HepG2 (cell line): ENCODE results near the gene SUOX. TPM values are rescaled to one million over a fixed set of nuclear protein-coding genes. Genes with fewer than 3 reads are reported as not detected.

Experiments
- ARNTL ChIP-seq: sonication (generic); formaldehyde crosslinking; IDR thresholded peaks from 2 replicates; pipeline ENCODE4 v1.4.0; 2020; ENCODE audit warnings: mild to moderate bottlenecking, missing genetic modification reagents
- DMAP1 ChIP-seq: IDR thresholded peaks from 2 replicates; pipeline ENCODE4 v1.6.1; 2016
- GTF2F1 ChIP-seq: fragments of 150-350 bp; IDR thresholded peaks from 2 replicates; pipeline ENCODE4 v1.6.1; 2014; ENCODE audit warnings: low read length
- HES4 ChIP-seq: sonication (generic); formaldehyde crosslinking; IDR thresholded peaks from 2 replicates; pipeline ENCODE4 v1.9.0; 2021; ENCODE audit warnings: mild to moderate bottlenecking, missing genetic modification reagents, borderline replicate concordance
- MLLT10 ChIP-seq: sonication (generic); formaldehyde crosslinking; IDR thresholded peaks from 2 replicates; pipeline ENCODE4 v1.4.0; 2020; ENCODE audit warnings: missing genetic modification reagents
- NR2F1 ChIP-seq, 2 experiments: fragments of 450-650 bp in 1 of 2; formaldehyde crosslinking in 1 of 2; IDR thresholded peaks; 2 replicates each; pipeline versions ENCODE4 v1.5.0 to v1.6.1; 2016 to 2020; ENCODE audit warnings: mild to moderate bottlenecking in 1 of 2, missing compliant biosample characterization in 1 of 2, missing genetic modification reagents in 1 of 2, moderate library complexity in 1 of 2
- SMAD1 ChIP-seq: sonication (generic); formaldehyde crosslinking; IDR thresholded peaks from 2 replicates; pipeline ENCODE4 v1.4.0; 2020; ENCODE audit warnings: missing genetic modification reagents, low read depth, mild to moderate bottlenecking, borderline replicate concordance
- YY1 ChIP-seq: IDR thresholded peaks from 2 replicates; pipeline ENCODE4 v1.6.1; 2011; ENCODE audit warnings: low read length, low read depth, moderate library complexity, mild to moderate bottlenecking; ENCODE audit not compliant: insufficient read depth, insufficient replicate concordance
- ZKSCAN5 ChIP-seq: sonication (generic); formaldehyde crosslinking; IDR thresholded peaks from 2 replicates; pipeline ENCODE4 v1.5.1; 2020; ENCODE audit warnings: mild to moderate bottlenecking, missing genetic modification reagents
- ZNF207 ChIP-seq: fragments of 450-650 bp; IDR thresholded peaks from 2 replicates; pipeline ENCODE4 v1.6.1; 2016; ENCODE audit warnings: antibody characterized with exemption, borderline replicate concordance
- ZNF468 ChIP-seq: sonication (generic); formaldehyde crosslinking; IDR thresholded peaks from 2 replicates; pipeline ENCODE4 v1.8.0; 2022; ENCODE audit warnings: mild to moderate bottlenecking, moderate library complexity, missing genetic modification reagents
- ZNF496 ChIP-seq: sonication (generic); formaldehyde crosslinking; IDR thresholded peaks from 2 replicates; pipeline ENCODE4 v1.8.1; 2023; ENCODE audit warnings: mild to moderate bottlenecking, moderate library complexity, missing genetic modification reagents; ENCODE audit not compliant: insufficient replicate concordance
- ZNF543 ChIP-seq: sonication (generic); formaldehyde crosslinking; IDR thresholded peaks from 2 replicates; pipeline ENCODE4 v1.4.0; 2020; ENCODE audit warnings: mild to moderate bottlenecking, missing genetic modification reagents
- ZNF546 ChIP-seq: sonication (generic); formaldehyde crosslinking; conservative IDR thresholded peaks from 2 replicates; pipeline ENCODE4 v1.8.1; 2023; ENCODE audit warnings: mild to moderate bottlenecking, missing genetic modification reagents
- ZNF83 ChIP-seq: sonication (generic); formaldehyde crosslinking; IDR thresholded peaks from 2 replicates; pipeline ENCODE4 v1.4.0; 2020; ENCODE audit warnings: missing genetic modification reagents, mild to moderate bottlenecking, borderline replicate concordance
- ZNF841 ChIP-seq: sonication (generic); formaldehyde crosslinking; IDR thresholded peaks from 2 replicates; pipeline ENCODE4 v1.8.1; 2023; ENCODE audit warnings: missing genetic modification reagents, borderline replicate concordance
- ZNF850 ChIP-seq: sonication (generic); formaldehyde crosslinking; conservative IDR thresholded peaks from 2 replicates; pipeline ENCODE4 v1.9.0; 2021; ENCODE audit warnings: mild to moderate bottlenecking, missing genetic modification reagents
- ZSCAN30 ChIP-seq: sonication (generic); formaldehyde crosslinking; IDR thresholded peaks from 2 replicates; pipeline ENCODE4 v1.5.0; 2020; ENCODE audit warnings: mild to moderate bottlenecking, missing genetic modification reagents
- polyA plus RNA-seq, 8 experiments: library from polyadenylated mRNA; depleted of rRNA in 3 of 8; stranded (reverse) in 7 of 8; unstranded in 1 of 8; fragments of >200 nt; fragmentation: Illumina TruSeq in 4 of 8; extraction: Trizol in 4 of 8; gene quantifications; 2 replicates each; pipeline versions ENCODE4 v1.2.1 to v1.2.3, GENCODE V29; 2011 to 2016; ENCODE audit warnings: low read depth in 4 of 8, missing spikeins in 1 of 8, mixed read lengths in 1 of 8; ENCODE audit not compliant: insufficient read depth in 1 of 8
- total RNA-seq, 5 experiments: library from RNA; depleted of rRNA; stranded (reverse); fragments of >200 nt; fragmentation: Illumina TruSeq; extraction: Trizol; gene quantifications; 2 replicates each; pipeline ENCODE4 v1.2.3, GENCODE V29; 2016; ENCODE audit warnings: low read depth in 1 of 5
- TF ChIP-seq, protein P1 (sequence below): sonication (generic); formaldehyde crosslinking; IDR thresholded peaks from 2 replicates; pipeline ENCODE4 v1.9.0; 2021; ENCODE audit warnings: missing genetic modification reagents, borderline replicate concordance
- TF ChIP-seq, protein P2 (sequence below): sonication (generic); formaldehyde crosslinking; IDR thresholded peaks from 2 replicates; pipeline ENCODE4 v1.8.0; 2022; ENCODE audit warnings: missing genetic modification reagents, mild to moderate bottlenecking, borderline replicate concordance
- TF ChIP-seq, protein P3 (sequence below): sonication (generic); formaldehyde crosslinking; IDR thresholded peaks from 2 replicates; pipeline ENCODE4 v1.8.0; 2023; ENCODE audit warnings: mild to moderate bottlenecking, missing genetic modification reagents
- TF ChIP-seq, protein P4 (sequence below): sonication (generic); formaldehyde crosslinking; IDR thresholded peaks from 2 replicates; pipeline ENCODE4 v1.9.0; 2022; ENCODE audit warnings: low read depth, missing genetic modification reagents
- TF ChIP-seq, protein P5 (sequence below): sonication (generic); formaldehyde crosslinking; IDR thresholded peaks from 2 replicates; pipeline ENCODE4 v1.8.1; 2023; ENCODE audit warnings: mild to moderate bottlenecking, inconsistent platforms, moderate library complexity, missing genetic modification reagents, borderline replicate concordance

Gene SUOX
- total and polyA plus RNA-seq, 2 of the 13 experiments (the other 11 are each of a cell fraction or from before 2014, with no cell fraction given), result 23.9 to 25.9 TPM

DNA sequence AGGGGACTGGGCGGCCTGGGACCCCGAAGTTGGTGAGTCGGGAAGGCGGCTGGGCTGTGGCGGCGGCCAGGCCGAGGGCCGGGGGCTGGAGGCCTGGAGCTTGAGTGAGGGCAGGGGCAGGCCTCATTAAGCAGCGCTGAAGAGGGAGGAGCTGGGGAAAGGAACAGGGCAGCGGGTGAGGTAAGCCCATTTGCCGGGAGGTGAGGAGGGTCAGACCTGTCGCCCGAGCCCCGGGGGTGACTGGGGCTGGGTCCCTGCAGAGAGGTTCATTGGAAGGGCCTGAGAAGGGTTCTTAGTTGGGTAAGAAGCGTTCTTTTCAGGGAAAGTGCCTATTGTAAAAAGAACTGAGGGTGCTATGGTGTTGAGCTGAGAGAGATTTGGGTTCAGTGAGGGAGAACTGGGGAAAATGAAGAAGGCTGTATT, 22.8 kb upstream of the SUOX start (continued):
- no peak for TF ChIP-seq ZNF207
- TF ChIP-seq MLLT10 (CRISPR knock-in tag), result no peak
- 0 out of 2 replicates have a peak, but pooled peaks have one; percentile 64 for TF ChIP-seq ZNF468 (CRISPR knock-in tag)
- TF ChIP-seq, protein P1, sequence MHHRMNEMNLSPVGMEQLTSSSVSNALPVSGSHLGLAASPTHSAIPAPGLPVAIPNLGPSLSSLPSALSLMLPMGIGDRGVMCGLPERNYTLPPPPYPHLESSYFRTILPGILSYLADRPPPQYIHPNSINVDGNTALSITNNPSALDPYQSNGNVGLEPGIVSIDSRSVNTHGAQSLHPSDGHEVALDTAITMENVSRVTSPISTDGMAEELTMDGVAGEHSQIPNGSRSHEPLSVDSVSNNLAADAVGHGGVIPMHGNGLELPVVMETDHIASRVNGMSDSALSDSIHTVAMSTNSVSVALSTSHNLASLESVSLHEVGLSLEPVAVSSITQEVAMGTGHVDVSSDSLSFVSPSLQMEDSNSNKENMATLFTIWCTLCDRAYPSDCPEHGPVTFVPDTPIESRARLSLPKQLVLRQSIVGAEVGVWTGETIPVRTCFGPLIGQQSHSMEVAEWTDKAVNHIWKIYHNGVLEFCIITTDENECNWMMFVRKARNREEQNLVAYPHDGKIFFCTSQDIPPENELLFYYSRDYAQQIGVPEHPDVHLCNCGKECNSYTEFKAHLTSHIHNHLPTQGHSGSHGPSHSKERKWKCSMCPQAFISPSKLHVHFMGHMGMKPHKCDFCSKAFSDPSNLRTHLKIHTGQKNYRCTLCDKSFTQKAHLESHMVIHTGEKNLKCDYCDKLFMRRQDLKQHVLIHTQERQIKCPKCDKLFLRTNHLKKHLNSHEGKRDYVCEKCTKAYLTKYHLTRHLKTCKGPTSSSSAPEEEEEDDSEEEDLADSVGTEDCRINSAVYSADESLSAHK (CRISPR knock-in tag), result no peak
- TF ChIP-seq ZSCAN30 (CRISPR knock-in tag), result no peak
- TF ChIP-seq HES4 (CRISPR knock-in tag), result peak; percentile 55; the same call in 1 of the 2 replicates
- 0 out of 2 replicates have a peak, but pooled peaks have one; percentile 1 for TF ChIP-seq DMAP1 (CRISPR knock-in tag)
- no peak for TF ChIP-seq ZNF496
- TF ChIP-seq ZNF850, result no peak
- TF ChIP-seq ZNF841, result no peak
- TF ChIP-seq ARNTL (CRISPR knock-in tag), result no peak
- peak; percentile 39; the same call in 1 of the 2 replicates for TF ChIP-seq ZNF546 (CRISPR knock-in tag)
- no peak for TF ChIP-seq YY1
- TF ChIP-seq ZNF83 (CRISPR knock-in tag), result no peak
- no peak for TF ChIP-seq SMAD1 (CRISPR knock-in tag)
- no peak for TF ChIP-seq NR2F1 (CRISPR knock-in tag; IDR thresholded peaks at IDR 0.05)
- TF ChIP-seq, protein P2, sequence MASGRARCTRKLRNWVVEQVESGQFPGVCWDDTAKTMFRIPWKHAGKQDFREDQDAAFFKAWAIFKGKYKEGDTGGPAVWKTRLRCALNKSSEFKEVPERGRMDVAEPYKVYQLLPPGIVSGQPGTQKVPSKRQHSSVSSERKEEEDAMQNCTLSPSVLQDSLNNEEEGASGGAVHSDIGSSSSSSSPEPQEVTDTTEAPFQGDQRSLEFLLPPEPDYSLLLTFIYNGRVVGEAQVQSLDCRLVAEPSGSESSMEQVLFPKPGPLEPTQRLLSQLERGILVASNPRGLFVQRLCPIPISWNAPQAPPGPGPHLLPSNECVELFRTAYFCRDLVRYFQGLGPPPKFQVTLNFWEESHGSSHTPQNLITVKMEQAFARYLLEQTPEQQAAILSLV (CRISPR knock-in tag), result no peak
- TF ChIP-seq ZNF543 (CRISPR knock-in tag), result no peak
- TF ChIP-seq, protein P3, sequence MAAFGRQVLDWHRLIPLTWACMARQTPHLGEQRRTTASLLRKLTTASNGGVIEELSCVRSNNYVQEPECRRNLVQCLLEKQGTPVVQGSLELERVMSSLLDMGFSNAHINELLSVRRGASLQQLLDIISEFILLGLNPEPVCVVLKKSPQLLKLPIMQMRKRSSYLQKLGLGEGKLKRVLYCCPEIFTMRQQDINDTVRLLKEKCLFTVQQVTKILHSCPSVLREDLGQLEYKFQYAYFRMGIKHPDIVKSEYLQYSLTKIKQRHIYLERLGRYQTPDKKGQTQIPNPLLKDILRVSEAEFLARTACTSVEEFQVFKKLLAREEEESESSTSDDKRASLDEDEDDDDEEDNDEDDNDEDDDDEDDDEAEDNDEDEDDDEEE (CRISPR knock-in tag), result peak; percentile 56; the same call in 1 of the 2 replicates
- 0 out of 2 replicates have a peak, but pooled peaks have one; percentile 61 for TF ChIP-seq ZKSCAN5 (CRISPR knock-in tag)
- TF ChIP-seq, protein P4, sequence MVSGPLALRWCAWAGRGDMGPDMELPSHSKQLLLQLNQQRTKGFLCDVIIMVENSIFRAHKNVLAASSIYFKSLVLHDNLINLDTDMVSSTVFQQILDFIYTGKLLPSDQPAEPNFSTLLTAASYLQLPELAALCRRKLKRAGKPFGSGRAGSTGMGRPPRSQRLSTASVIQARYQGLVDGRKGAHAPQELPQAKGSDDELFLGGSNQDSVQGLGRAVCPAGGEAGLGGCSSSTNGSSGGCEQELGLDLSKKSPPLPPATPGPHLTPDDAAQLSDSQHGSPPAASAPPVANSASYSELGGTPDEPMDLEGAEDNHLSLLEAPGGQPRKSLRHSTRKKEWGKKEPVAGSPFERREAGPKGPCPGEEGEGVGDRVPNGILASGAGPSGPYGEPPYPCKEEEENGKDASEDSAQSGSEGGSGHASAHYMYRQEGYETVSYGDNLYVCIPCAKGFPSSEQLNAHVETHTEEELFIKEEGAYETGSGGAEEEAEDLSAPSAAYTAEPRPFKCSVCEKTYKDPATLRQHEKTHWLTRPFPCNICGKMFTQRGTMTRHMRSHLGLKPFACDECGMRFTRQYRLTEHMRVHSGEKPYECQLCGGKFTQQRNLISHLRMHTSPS (CRISPR knock-in tag), result no peak
- TF ChIP-seq, protein P5, sequence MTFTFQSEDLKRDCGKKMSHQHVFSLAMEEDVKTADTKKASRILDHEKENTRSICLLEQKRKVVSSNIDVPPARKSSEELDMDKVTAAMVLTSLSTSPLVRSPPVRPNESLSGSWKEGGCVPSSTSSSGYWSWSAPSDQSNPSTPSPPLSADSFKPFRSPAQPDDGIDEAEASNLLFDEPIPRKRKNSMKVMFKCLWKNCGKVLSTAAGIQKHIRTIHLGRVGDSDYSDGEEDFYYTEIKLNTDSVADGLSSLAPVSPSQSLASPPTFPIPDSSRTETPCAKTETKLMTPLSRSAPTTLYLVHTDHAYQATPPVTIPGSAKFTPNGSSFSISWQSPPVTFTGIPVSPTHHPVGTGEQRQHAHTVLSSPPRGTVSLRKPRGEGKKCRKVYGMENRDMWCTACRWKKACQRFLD (CRISPR knock-in tag), result 0 out of 2 replicates have a peak, but pooled peaks have one; percentile 4
- TF ChIP-seq GTF2F1, result no peak
